Hematopoietic multipotent progenitor cell (in vitro differentiated cells): Measurements from ENCODE around the gene CSRP1. TPM values are rescaled to one million over a fixed set of nuclear protein-coding genes. Genes with fewer than 3 reads are reported as not detected.

ENCODE experiments used
- total RNA-seq: library from RNA; depleted of rRNA; stranded (reverse); fragments of >200 nt; gene quantifications from one replicate; pipeline ENCODE4 v1.2.3, GENCODE V29; 2012

The CSRP1 gene
- total RNA-seq, 1 donor = 128 TPM

Other genes starting within 250 kb of the CSRP1 start
- gene PKP1, start 223.6 kb downstream of the CSRP1 start, total RNA-seq = under 0.01 TPM
- not detected for gene TNNT2, start 129.4 kb downstream of the CSRP1 start, total RNA-seq
- gene LAD1, start 107.8 kb downstream of the CSRP1 start, total RNA-seq = not detected
- not detected for gene TNNI1, start 85.4 kb downstream of the CSRP1 start, total RNA-seq
- gene PHLDA3, start 37.9 kb downstream of the CSRP1 start, total RNA-seq = 3.8 TPM
- 8.1 TPM for gene NAV1, start 32.0 kb upstream of the CSRP1 start, total RNA-seq